ENCODE data around the gene NSF. TPM values are rescaled to one million over a fixed set of nuclear protein-coding genes. Genes with fewer than 3 reads are reported as not detected.
"Not testable (repeated sequence)": the region's sequence is repeated elsewhere in the genome, so short reads cannot be mapped to it uniquely, and the experiment has no call there.

NSF gene
- total RNA-seq, 2 experiments from 2014 or later: 44.2 to 50.0 TPM

- CTCF ChIA-PET: no interaction called here
Observed at GRCh38 chr17:46763416-46763815, 172.9 kb downstream of the NSF start.

GRCh38 chr17:46764000-46764708 is 173.7 kb downstream of the NSF start:
- Mint-ChIP-seq H3K27ac (no peak overlapping the region), H3K4me3 (no peak overlapping the region), H3K9me3 (ENCODE audit: low read depth) (no peaks in the 10 kb centered on the region), H3K36me3 (peaks cover under 1% of the 10 kb centered on the region), H3K27me3 (peaks cover 7% of the 10 kb centered on the region), H3K4me1 (no peaks in the 10 kb centered on the region)
- no peak for ATAC-seq
- CTCF ChIA-PET: no interaction called here
- no peak for DNase-seq

More at GRCh38 chr17:46763416-46763815, 172.9 kb downstream of the NSF start:
- Mint-ChIP-seq H3K36me3 (peaks cover 2% of the 10 kb centered on the region), H3K27me3 (peaks cover 3% of the 10 kb centered on the region), H3K4me1 (no peaks in the 10 kb centered on the region), H3K27ac (no peak overlapping the region), H3K4me3 (no peak overlapping the region), H3K9me3 (ENCODE audit: low read depth) (no peaks in the 10 kb centered on the region)
- DNase-seq: no peak
- ATAC-seq: no peak

GRCh38 chr17:46764709-46765401 is 174.4 kb downstream of the NSF start:
- no peak for DNase-seq
- no peak for ATAC-seq
- H3K27ac Mint-ChIP-seq: no peak overlapping the region
- no peaks in the 10 kb centered on the region for H3K9me3 Mint-ChIP-seq (ENCODE audit: low read depth)
- H3K36me3 Mint-ChIP-seq: no peaks in the 10 kb centered on the region
- CTCF ChIA-PET: no interaction called here
- no peak overlapping the region for H3K4me3 Mint-ChIP-seq
- peaks cover 12% of the 10 kb centered on the region for H3K27me3 Mint-ChIP-seq
- peaks cover 1% of the 10 kb centered on the region for H3K4me1 Mint-ChIP-seq

GRCh38 chr17:46765453-46765852 is 175.0 kb downstream of the NSF start:
- no peak for DNase-seq
- Mint-ChIP-seq H3K9me3 (ENCODE audit: low read depth) (no peaks in the 10 kb centered on the region), H3K27ac (no peak overlapping the region), H3K4me3 (no peak overlapping the region), H3K36me3 (no peaks in the 10 kb centered on the region), H3K27me3 (peaks cover 18% of the 10 kb centered on the region), H3K4me1 (peaks cover 1% of the 10 kb centered on the region)
- no peak for ATAC-seq
- CTCF ChIA-PET: no interaction called here

- no peak overlapping the region for H3K27ac Mint-ChIP-seq
Observed at GRCh38 chr17:46766493-46767491, 176.3 kb downstream of the NSF start.

GRCh38 chr17:46768540-46768870 is 178.0 kb downstream of the NSF start:
- H3K27me3 Mint-ChIP-seq: peaks cover 35% of the 10 kb centered on the region
- no peaks in the 10 kb centered on the region for H3K36me3 Mint-ChIP-seq
- H3K9me3 Mint-ChIP-seq (ENCODE audit: low read depth): no peaks in the 10 kb centered on the region
- no peak overlapping the region for H3K4me3 Mint-ChIP-seq
- no peak for DNase-seq
- H3K27ac Mint-ChIP-seq: no peak overlapping the region
- peaks cover 17% of the 10 kb centered on the region for H3K4me1 Mint-ChIP-seq
- CTCF ChIA-PET: no interaction called here
- no peak for ATAC-seq

More at GRCh38 chr17:46766493-46767491, 176.3 kb downstream of the NSF start:
- Mint-ChIP-seq H3K9me3 (ENCODE audit: low read depth) (no peaks in the 10 kb centered on the region), H3K4me3 (no peak overlapping the region), H3K36me3 (no peaks in the 10 kb centered on the region), H3K27me3 (peaks cover 22% of the 10 kb centered on the region), H3K4me1 (peaks cover 3% of the 10 kb centered on the region)
- DNase-seq: no peak
- CTCF ChIA-PET: no interaction called here
- no peak for ATAC-seq

- CTCF ChIA-PET: interaction anchor here (0.5 kb wide), 1 partner anchor 71 kb away, joined by 3 read pairs; no protein-coding TSS in a partner anchor
- not testable (repeated sequence) for ATAC-seq; H3K4me3 Mint-ChIP-seq; H3K36me3 Mint-ChIP-seq; H3K9me3 Mint-ChIP-seq (ENCODE audit: low read depth); H3K27ac Mint-ChIP-seq; DNase-seq
- Mint-ChIP-seq H3K4me1 (peaks cover 21% of the 10 kb centered on the region), H3K27me3 (peaks cover 38% of the 10 kb centered on the region)
Observed at GRCh38 chr17:46768896-46769295, 178.4 kb downstream of the NSF start.

GRCh38 chr17:46769531-46770438 is 179.3 kb downstream of the NSF start:
- Mint-ChIP-seq H3K36me3 (no peaks in the 10 kb centered on the region), H3K27me3 (peaks cover 46% of the 10 kb centered on the region), H3K27ac (no peak overlapping the region), H3K9me3 (ENCODE audit: low read depth) (no peaks in the 10 kb centered on the region), H3K4me3 (no peak overlapping the region), H3K4me1 (peaks cover 21% of the 10 kb centered on the region)
- CTCF ChIA-PET: interaction anchor here (0.5 kb wide), 1 partner anchor 70 kb away, joined by 3 read pairs; no protein-coding TSS in a partner anchor
- DNase-seq (no peak), ATAC-seq (no peak)

GRCh38 chr17:46770439-46770817 is 180.0 kb downstream of the NSF start:
- ATAC-seq: no peak
- peaks cover 21% of the 10 kb centered on the region for H3K4me1 Mint-ChIP-seq
- DNase-seq: no peak
- no peak overlapping the region for H3K4me3 Mint-ChIP-seq
- CTCF ChIA-PET: no interaction called here
- peaks cover 52% of the 10 kb centered on the region for H3K27me3 Mint-ChIP-seq
- no peak overlapping the region for H3K27ac Mint-ChIP-seq
- no peaks in the 10 kb centered on the region for H3K36me3 Mint-ChIP-seq
- H3K9me3 Mint-ChIP-seq (ENCODE audit: low read depth): no peaks in the 10 kb centered on the region

GRCh38 chr17:46770818-46771560 is 180.5 kb downstream of the NSF start:
- Mint-ChIP-seq H3K4me3 (no peak overlapping the region), H3K36me3 (no peaks in the 10 kb centered on the region), H3K27me3 (peaks cover 52% of the 10 kb centered on the region), H3K27ac (no peak overlapping the region), H3K9me3 (ENCODE audit: low read depth) (no peaks in the 10 kb centered on the region), H3K4me1 (peaks cover 21% of the 10 kb centered on the region)
- CTCF ChIA-PET: no interaction called here
- DNase-seq (no peak), ATAC-seq (peak; percentile 40)

GRCh38 chr17:46771561-46772474 is 181.3 kb downstream of the NSF start:
- Mint-ChIP-seq H3K9me3 (ENCODE audit: low read depth) (no peaks in the 10 kb centered on the region), H3K27me3 (peaks cover 52% of the 10 kb centered on the region), H3K4me3 (peak overlapping the region; percentile 60), H3K4me1 (peaks cover 21% of the 10 kb centered on the region), H3K36me3 (no peaks in the 10 kb centered on the region), H3K27ac (no peak overlapping the region)
- no peak for DNase-seq
- CTCF ChIA-PET: no interaction called here
- peak; percentile 27 for ATAC-seq
